HG02943 (cell line): ENCODE measurements around the gene ADGRL2.

Source experiments
- ATAC-seq: cut with Tn5 transposase; IDR thresholded peaks from one replicate; pipeline ENCODE4 v1.9.1; 2021; ENCODE audit warnings: mild to moderate bottlenecking, low read depth, moderate library complexity; ENCODE audit not compliant: unreplicated experiment

Gene ADGRL2

DNA sequence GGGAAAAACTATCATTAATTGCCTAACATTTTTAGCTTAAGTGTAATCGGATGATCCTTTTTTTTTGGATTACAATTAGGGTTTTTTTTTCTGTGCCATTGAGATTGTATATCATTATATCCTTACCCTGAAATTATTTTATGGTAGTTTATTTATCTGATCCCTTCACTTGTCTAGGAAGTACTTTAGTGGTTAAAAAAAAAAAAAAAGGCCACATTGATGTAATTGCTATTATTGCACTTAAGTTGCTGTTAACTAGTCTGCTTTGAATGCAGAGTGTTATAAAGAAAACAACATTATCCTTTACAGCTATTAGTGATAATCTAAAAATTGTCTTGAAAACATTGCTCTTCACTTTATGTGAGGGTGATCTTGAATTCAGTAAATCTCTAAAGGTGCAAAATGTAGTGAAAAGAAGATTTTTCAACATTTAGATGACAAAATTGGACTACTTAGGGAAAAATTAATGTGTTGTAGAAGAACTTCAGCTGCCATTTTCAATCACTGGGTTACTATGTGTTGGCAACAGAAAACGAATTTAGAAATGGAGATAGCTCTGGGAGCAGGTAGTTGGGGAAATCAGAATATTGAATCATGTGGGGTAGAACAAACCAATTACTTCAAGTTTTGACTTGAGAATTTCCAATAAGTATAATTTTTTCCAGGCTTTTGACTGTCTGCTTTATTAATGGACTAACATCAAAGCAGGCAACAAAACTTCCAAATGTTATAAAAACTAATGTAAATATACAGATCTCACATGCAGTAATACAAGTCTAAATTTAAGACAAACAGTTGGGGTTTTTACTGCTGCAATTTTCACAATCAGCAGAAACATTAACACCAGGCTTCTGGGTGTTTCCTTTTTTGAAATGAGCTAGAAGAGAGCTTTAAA lies 5.0 kb downstream of the ADGRL2 start:
- ATAC-seq: no peak

DNA sequence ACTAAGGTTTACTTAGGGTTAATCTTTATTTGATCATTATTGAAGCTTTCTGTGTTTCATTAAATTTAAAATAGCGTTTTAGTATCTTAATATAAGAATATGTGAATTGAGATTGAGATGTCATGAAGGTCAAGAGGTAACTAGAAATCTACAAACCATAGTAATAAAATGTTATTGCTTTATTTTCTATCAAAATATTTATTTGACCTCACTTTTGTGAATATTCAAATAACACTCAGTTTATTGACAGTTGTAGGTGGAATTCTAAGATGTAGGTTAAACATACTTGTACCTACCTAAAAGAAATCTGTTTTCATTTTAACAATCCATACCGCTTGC lies 5.7 kb downstream of the ADGRL2 start:
- ATAC-seq: no peak

DNA sequence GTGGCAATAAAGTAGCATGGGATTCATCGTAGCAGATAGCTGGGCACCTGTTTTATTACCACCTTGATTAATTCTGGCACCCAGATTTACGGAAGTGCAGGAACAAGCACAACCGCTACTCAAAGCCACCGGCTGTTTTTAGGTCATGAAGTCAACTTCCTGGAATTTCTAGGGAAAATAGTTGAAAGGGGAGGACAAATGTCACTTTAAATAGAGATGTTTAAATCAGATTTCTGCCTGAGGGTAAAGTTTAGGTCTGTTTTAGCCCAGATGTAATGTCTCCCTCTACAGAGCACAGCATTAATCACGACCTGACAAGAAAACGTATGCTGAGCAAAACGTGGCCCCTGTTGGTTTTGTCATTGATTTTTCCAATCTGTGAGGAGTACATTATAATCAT lies 8.0 kb downstream of the ADGRL2 start:
- ATAC-seq: no peak

DNA sequence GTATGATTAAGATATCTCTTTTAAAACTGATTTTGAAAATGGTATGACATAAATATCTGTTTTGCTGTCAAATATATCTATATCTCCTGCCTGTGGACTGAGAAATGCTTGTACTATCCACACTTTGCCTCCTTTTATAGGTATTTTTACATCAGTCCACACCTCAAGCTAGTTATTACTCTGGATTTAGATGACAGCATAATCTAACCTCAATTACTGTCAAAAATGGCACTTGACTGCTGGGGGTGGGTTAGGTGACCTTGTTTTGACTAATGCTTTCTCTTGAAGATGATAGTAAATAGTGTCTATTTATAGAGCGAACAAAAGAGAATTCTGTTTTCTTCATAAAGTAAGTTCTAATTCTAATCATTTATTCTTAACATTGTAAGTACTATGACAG lies 9.1 kb downstream of the ADGRL2 start:
- ATAC-seq: no peak

DNA sequence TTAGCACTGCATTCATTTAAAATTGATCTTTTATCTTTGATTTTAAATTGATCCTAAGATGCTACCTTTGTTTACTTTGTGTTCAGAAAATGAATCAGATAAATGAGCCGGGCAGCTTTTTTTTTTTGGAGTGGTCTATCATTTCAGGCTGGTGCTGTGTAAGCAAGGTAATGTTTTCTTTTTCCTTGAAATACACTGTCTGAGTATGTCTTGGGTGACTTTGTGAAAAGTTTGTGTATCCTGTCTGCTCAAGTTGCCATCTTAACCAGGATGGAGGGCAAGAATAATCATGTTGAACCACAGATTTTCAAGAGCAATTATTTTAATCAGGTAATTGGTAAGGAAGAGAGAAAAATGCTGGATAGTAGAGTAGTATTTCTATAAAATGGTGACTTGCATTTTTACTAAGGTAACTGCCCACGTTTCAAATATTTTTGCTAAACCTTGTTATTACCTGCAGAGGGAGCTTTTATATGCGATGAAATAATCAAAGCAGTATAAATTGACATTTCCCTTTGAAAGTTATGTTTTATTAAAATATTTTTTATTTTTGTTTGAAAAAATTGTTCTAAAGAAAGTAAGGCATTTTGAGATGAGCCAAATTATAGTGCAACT lies 11.1 kb downstream of the ADGRL2 start:
- ATAC-seq: no peak

DNA sequence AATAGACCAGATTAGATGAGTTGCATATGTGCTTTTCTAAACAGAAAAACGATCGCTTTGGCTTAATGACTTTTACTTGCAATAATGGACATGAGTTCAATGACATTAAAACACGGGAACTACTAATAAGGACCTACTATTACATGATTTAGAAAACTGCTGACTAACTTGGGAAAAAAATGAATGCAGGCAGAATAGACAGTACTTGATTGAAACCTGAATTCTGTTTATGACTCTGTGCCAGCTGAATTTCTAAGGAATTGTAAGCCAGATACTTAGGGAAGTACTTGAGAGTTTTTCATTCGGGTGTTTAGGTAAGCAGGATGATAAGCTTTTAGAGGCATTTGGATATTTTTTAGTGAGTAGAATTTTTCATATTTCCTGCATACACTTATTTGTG lies 12.0 kb downstream of the ADGRL2 start:
- ATAC-seq: no peak

DNA sequence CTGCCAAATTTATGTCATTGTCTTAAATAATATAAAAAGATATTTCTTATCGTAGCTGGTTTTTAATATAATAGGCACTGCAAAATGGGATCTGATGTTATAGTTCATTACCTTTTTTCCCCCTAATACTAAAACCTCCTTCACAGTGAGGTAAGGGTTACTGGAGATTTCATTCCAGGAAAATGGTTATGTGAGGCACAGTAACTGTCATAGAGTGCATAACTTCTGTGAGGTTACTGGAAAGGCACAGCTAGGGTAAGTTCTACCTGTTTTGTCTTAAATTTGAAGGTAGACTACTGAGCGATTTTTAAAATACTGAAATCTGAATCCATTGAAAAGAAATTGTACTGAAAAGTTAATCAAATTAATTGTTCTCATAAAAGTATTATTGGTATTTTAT lies 13.0 kb downstream of the ADGRL2 start:
- no peak for ATAC-seq

DNA sequence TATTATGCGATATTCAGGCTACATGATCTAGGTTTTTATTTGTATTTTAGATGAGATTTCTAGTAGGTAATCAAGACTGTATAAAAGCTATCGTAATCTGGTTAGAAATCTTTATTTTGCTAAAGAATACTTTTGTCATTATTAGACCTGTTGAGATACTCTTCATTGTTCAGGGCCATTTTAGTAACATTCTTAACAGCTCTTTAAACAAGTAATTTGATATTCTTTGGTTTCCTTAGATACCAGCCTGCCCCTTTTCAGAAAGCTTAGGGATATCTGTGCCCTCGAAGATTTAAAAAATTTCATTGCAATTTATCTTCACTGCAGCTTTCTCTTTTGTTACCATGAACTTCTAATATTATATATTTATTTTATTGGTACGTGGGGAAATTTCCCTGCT lies 18.9 kb downstream of the ADGRL2 start:
- no peak for ATAC-seq

DNA sequence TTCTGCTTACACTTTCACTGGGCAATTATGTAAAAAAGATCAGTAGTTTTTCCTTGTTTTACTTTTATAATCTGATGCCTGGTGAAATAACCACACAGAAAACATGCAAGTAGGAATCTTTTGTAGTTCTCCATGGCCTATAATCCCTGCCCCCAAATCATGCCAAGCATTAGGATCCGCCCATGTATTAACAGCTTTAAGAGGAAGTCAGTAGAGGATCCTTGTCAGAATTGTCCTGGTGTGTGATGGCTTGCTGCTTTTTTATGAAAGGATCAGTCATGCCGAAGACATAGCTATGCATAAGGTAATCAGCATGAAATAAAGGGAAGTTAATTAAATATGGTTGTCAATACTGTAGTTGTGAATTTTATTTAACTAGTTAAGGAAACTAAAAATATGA lies 20.0 kb downstream of the ADGRL2 start:
- ATAC-seq: no peak

DNA sequence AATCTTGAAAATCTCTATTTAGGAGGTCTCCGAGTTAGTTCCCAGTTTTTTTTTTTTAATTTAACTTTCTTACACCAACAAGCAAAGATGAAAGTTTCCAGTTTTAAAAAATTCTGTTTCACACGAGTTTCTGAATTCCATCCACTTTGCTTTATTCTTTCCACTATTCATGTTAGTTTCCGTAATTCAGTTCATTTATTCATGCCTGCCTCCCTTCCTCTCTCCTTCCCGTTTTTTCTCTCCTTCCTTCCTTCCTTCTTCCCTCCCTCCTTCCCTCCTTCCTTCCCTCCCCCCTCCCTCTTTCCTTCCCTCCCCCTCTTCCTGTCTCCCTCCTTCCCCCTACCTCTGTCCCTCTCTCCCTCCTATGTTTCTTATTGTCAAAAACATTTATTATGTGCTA lies 22.3 kb downstream of the ADGRL2 start:
- ATAC-seq: no peak

DNA sequence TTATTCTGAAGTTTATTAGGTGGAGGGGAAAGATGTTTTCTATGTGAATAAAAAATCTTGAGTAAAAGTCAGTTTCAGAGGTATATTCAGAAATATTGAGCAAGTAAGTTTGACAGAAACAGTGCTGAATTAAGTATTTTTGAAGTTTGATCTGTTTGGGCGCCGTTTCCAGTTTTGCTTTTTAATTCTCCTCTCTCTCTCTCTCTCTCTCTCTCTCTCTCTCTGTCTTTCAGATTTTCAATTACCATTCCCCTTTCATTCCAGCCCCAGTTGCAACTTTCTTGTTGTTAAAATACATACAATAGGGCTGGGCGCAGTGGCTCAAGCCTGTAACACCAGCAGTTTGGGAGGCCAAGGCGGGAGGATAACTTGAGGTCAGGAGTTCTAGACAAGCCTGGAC lies 24.0 kb downstream of the ADGRL2 start:
- ATAC-seq: no peak

DNA sequence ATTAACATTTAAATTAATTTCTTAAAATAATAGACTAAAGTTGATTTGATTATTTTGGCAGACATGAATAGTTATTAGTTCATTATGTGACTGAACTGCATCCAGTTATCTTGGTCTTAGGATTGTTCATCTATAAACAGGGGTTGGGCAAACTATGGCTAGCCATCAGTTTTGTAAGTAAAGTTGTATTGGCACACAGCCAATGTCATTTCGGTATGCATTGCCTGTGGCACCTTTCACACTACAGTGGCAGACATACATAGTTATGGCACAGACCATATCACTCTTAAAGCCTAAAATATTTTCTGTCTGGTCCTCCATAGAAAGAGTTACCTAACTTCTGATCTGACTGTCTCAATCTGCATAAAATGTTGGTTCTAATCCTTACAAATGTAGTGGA lies 27.2 kb downstream of the ADGRL2 start:
- ATAC-seq: no peak

DNA sequence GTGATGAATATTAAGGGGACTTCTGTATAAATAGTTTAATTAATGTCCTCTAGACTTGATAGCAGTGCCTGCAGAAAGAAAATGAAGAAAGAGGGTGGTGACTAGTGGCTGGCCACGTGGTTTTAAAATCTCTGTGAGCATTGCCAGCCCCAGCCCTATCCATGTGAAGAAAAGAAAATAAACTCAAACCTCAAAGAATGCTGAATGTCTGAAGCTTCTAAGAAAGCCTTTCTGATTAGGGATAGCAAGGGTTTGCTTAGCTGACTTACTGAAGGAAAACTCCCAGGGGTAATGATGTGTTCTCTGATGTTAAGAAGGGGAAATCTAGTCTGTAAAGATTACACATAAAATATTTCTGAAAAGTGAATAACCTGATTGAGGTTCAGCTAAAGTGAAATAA lies 31.8 kb downstream of the ADGRL2 start:
- no peak for ATAC-seq

DNA sequence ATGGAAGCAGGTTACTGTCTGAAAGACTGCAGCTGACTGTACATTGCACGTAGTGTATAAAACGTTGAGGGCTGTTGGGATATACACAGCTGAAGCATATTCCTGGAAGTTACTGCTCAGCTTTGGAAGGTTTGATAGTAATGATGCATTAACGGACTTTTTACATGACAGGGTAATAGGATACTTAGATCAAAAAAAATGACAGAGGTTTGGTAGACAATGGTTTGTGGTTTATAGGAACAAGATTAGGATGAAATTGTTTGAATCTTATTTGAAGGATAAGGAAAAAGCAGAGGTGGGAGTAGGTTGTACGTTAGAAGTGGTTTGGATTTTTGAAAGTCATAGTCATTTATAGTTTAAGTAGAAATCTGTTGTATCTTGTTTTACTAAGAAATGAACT lies 33.0 kb downstream of the ADGRL2 start:
- no peak for ATAC-seq

DNA sequence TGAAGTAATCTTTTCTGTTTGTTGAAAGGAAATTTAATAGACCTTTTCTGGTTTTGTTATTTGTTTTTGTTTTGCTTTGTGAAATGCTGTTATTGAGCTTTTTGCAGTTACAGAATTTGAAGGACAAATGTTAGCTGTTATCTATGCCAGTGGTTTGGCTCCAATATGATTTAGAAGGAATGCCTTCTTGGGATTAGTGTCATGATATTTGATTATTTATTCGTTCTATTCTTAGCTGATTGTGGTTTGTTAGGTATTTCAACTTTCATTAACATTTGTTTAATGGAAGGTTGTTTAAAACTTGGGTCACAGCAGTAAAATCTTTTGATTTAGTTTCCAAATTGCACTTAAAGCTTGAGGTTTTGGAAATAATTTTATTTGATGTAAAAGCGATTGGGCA lies 33.5 kb downstream of the ADGRL2 start:
- no peak for ATAC-seq

DNA sequence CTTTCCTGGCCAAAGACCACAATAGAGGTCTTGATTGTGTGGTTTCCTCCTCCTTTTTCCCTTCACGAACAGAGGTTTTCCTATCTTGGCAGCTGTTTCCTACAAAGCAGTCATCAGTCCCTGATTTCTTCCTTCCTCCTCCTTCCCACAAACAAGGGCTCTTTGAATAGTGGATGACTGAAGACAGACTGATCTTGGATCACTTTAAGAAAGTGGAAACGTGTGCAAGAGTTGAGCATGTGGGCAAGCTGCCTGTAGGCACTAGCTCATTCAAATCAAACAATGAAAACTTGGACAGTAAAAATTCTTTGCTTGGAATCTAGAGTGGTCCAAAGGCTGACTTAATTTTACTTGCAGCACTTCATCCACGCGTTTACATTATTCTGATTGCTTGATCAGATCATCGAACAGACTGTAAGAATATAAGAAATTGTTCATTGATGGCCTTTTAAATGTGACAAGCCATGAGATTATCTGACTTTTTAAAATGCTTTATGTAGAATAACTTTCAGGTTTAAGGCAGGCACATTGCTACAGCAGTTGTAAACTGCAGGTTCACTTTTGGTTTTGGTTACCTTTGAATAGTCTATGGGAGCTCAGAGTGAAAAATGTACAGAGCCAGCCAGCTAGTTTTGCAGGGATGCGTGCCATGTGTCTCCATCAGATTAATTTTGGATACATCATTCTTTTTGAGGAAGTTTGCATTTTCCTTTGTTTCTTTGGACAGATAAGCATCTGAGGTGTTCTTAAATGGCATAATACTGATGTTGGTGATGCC lies 34.4 kb downstream of the ADGRL2 start:
- no peak for ATAC-seq

DNA sequence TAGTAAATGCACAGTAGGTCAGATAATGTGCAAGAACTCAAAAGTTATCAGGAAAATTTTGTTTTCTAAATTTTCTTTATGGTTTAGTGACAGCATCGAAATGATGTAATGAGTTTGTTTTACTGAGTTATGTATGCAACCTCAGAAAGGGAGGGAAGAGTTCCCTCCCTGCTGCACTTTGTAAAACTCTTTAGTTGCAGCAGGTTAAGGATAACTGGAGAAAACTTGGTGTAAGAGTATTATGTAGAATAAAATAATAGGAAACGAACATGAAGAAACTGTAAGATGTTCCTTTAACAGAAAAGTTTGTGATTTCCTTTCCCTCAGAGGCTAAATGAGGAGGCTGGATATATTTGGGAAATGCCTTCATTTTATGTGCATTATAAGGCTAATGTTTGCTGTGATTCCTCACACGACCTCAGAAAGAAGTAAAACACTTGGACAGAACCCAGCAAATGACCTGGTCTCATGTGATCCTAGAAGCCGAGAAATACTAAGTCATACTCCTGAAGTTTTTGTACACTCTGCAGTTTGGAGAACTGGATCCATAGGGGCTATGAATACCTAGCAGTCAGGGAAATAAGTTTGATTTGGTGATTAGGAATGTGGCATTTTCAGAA lies 35.4 kb downstream of the ADGRL2 start:
- ATAC-seq: no peak

DNA sequence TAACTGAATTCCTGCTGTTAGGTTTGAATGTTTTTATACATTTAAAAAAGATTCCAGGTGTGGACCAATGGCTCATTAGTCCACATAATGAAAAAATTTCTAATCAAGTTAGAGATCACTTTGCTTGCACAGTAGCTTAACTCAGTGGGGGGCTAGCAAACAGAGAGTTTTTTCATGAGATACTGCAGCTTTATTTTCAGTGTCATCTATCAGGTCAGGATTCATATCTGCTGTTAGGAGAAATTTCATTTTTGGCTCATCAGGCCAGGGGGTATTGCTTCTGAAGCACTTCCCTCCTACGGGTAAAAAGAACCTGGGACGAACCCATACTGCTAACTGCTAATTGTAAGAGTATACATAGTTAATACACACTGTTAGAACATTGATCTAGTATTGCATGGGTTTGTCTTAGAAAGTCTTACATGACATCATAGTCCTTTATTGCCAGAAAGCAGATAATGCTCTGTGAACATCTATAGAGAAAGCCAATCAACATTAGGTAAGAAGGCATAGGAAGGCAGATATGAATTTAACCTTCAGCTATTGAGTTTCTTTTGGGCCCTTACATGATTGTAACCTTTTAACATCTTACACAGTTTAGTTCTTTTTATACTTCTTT lies 38.0 kb downstream of the ADGRL2 start:
- no peak for ATAC-seq

DNA sequence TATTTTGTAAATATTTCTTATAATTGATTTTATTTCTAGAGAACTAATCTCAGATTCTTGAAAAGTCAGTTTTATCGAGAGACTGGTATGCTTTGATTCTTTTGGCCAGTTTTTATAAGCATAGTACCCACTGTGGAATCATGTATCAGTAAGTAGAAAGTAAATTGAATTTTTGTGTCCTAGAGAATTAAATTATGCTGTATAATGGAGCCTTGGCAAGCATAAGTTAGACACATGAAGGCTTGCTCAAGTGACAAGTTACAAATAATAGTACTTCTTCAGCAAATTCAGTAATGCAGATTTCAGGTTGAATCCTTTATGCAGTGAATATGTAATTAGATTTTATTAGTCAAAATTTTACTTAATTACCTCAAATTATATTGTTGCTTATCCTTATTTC lies 40.1 kb downstream of the ADGRL2 start:
- no peak for ATAC-seq

DNA sequence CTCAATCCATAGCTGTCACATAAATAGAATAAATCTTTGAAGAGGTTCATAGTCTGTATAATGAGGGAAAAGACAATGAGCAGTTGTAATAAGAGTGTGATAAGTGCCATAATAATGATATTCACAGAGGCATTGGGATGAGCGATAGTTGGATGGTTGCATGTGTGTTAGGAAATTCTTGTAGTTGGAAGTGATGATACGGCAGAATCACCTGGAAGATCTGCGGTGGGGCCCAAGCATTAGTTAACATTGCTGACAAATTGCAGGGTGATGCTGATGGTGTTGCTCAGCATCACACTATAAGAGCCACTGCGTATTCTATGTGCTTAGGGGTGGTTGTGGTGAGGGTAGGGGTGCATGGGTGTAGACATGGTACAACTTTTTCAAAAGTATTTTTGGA lies 41.1 kb downstream of the ADGRL2 start:
- no peak for ATAC-seq

DNA sequence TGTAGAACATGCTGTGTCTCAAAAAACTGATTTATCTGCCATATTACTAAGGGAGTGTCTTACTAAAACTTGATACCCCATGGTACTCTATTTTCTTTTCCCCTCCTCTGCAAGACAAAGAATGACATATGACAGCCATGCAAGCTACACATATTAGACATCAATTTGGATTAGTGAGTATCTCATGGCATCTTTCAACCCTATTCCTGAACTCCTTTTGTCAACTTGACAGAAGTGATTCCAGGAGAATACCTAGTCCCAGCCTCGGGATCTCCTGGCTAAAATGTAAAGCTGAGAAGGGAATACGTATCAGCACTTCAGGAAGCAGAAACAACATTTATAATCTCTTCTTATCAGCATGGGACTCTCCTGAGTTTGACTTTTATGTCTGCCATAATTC lies 43.7 kb downstream of the ADGRL2 start:
- no peak for ATAC-seq
